Activated B cell treated with CpG ODN at 0.5 μM for 24 hours (primary cell): Measurements from ENCODE around the gene DGCR2. TPM values are rescaled to one million over a fixed set of nuclear protein-coding genes. Genes with fewer than 3 reads are reported as not detected.

Experiments
- total RNA-seq: library from RNA; stranded (reverse); gene quantifications from 2 replicates; pipeline ENCODE4 v1.2.3, GENCODE V29; 2022

DGCR2 gene
- total RNA-seq, 1 donor from 2014 or later: 33.2 TPM

Other genes starting within 250 kb of the DGCR2 start
- gene DGCR6, start 216.1 kb downstream of the DGCR2 start, total RNA-seq: 0.20 and 0.35 TPM in 2 replicates
- gene PRODH, start 186.1 kb downstream of the DGCR2 start, total RNA-seq: not detected in 2 replicates
- gene TSSK2, start 8.9 kb upstream of the DGCR2 start, total RNA-seq: 0.13 TPM in 1 of 2 replicates, not detected in the other
- 14.9 and 17.2 TPM in 2 replicates for gene ESS2, start 22.2 kb upstream of the DGCR2 start, total RNA-seq
- gene GSC2, start 27.9 kb upstream of the DGCR2 start, total RNA-seq: not detected in 2 replicates
- 44.2 and 44.6 TPM in 2 replicates for gene SLC25A1, start 56.3 kb upstream of the DGCR2 start, total RNA-seq
- gene CLTCL1, start 169.3 kb upstream of the DGCR2 start, total RNA-seq: 2.7 and 5.0 TPM in 2 replicates